Muscle layer of duodenum (tissue), 2 donors: ENCODE data around the gene CABLES2.

ENCODE experiments used
- H3K27ac ChIP-seq: one replicate; pipeline ENCODE4 v1.7.0; 2013; ENCODE audit warnings: mild to moderate bottlenecking, low read length
- H3K27me3 ChIP-seq: one replicate; pipeline ENCODE4 v1.7.0; 2013; ENCODE audit warnings: low read depth, mild to moderate bottlenecking, control low read depth, low read length
- H3K36me3 ChIP-seq, 2 donors: one replicate each; pipeline ENCODE4 v1.7.0; 2013; ENCODE audit warnings: low read length in 2 of 2, control low read depth in 1 of 2, mild to moderate bottlenecking in 1 of 2; ENCODE audit not compliant: insufficient read depth in 2 of 2, control insufficient read depth in 1 of 2
- H3K4me1 ChIP-seq, 2 donors: one replicate each; pipeline ENCODE4 v1.7.0; 2013; ENCODE audit warnings: low read length in 2 of 2, mild to moderate bottlenecking in 2 of 2, control low read depth in 1 of 2, moderate library complexity in 1 of 2; ENCODE audit not compliant: insufficient read depth in 2 of 2, control insufficient read depth in 1 of 2
- H3K4me3 ChIP-seq, 2 donors: one replicate each; pipeline ENCODE4 v1.7.0; 2013; ENCODE audit warnings: low read length in 2 of 2, low read depth in 1 of 2, mild to moderate bottlenecking in 1 of 2
- H3K9me3 ChIP-seq, 2 donors: one replicate each; pipeline ENCODE4 v1.7.0; 2013; ENCODE audit warnings: low read length in 2 of 2, control low read depth in 1 of 2, mild to moderate bottlenecking in 1 of 2; ENCODE audit not compliant: control insufficient read depth in 1 of 2
- donor health status: healthy.

CABLES2 gene

DNA sequence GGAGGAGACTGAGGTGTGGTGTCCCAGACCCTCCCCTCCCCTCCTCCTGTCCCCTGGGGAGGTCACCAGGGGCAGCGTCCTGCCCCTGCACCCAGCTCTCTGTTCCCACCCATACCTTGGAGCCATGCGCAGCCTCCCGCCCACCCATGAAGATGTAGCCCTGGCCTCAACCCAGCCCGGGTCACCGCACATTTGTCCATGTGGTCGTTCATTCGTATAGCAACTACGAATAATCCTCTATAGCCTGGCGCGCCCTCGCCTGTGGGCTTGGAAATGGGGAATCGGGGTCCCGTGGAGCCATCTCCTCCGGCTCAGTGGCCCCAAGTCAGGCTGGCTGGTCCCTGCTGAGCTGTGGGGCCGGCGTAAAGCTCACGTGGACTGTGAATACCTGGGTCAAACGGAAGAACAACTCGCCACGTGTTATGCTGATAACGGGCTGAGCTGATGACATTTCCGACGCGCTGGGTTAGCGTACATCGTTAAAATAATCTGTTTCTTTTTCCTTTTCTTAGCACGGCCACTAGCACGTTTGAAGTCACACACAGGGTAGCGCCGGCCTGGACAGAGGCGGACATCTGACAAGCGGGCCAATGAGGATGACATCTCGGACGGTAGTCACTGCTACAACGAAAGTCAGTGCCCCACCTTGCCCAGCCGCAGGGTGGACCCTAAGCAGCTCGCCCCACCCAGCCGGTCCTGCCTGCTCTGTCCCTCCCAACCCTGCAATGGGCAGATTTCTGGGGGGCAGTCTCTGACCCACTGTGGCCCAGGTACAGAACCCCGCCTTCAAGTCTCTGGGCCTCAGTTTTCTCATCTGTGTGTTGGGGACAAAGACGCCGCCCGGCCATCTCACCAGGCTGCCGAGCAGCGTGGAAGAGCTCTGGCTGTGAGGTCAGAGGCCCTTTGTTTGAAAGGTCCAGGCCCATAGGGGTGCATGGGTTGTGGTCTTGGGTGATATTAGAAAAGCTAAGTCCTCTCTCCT, 40.1 kb upstream of the CABLES2 start:
- no peaks in the 10 kb centered on the region for H3K9me3 ChIP-seq
- H3K36me3 ChIP-seq = no peaks in the 10 kb centered on the region
- H3K27ac ChIP-seq = no peak overlapping the region
- no peaks in the 10 kb centered on the region for H3K27me3 ChIP-seq
- no peaks in the 10 kb centered on the region for H3K4me1 ChIP-seq
- H3K4me3 ChIP-seq = no peak overlapping the region

DNA sequence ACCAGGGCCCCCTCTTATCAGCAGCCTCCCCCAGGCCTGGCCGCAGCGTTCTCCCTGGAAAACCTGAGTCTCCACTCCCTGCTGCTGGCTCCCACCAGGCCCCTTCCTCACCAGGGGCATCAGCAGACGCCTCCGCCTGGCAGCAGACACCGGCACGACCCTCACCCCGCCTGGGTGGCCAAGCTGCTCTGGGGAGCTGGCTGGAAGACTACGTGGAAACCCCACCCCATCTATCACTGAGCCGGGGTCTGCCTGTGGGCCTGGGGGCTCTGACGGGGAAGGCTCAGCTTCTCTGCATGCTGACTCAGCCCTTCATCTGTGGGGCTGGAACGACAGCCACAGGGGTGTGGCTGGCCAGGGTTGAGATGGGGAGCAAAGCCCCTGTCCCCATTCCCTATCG, 39.4 kb upstream of the CABLES2 start:
- Histone ChIP-seq H3K36me3 (no peaks in the 10 kb centered on the region), H3K9me3 (no peaks in the 10 kb centered on the region), H3K4me3 (no peak overlapping the region), H3K27me3 (no peaks in the 10 kb centered on the region), H3K27ac (no peak overlapping the region), H3K4me1 (no peaks in the 10 kb centered on the region)

DNA sequence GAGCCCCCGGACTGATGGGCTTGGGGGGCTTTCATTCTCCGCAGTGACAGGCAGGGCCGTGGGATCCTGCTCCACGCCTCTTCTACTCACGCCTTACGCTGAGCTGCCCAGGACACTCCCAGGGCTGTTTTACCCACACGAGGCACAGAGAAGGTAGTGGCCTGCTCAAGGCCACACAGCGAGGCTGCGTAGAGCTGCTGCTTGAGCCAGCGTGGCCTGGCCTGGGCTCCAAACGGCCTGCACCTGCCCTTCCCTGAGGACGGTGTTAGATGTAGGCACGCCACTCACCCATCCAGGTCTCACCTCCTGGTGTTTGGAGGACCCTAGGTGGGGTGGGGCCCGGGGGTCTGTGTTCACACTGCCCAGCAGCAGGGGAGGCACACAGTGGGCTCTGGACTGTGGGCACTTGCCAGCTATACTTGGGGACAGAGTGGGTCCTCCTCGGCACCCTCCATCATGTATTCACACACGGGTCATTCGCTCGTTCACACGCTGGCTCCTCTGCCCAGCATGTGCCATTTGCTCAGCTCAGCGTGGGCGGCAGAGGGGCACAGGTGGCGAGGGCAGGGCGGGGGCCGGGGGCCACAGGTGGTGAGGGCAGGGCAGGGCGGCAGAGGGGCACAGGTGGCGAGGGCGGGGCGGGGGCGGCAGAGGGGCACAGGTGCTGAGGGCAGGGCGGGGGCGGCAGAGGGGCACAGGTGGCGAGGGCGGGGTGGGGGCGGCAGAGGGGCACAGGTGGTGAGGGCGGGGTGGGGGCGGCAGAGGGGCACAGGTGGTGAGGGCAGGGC, 38.7 kb upstream of the CABLES2 start:
- Histone ChIP-seq H3K9me3 (no peaks in the 10 kb centered on the region), H3K27me3 (no peaks in the 10 kb centered on the region), H3K4me1 (no peaks in the 10 kb centered on the region), H3K27ac (no peak overlapping the region), H3K36me3 (no peaks in the 10 kb centered on the region), H3K4me3 (no peak overlapping the region)

DNA sequence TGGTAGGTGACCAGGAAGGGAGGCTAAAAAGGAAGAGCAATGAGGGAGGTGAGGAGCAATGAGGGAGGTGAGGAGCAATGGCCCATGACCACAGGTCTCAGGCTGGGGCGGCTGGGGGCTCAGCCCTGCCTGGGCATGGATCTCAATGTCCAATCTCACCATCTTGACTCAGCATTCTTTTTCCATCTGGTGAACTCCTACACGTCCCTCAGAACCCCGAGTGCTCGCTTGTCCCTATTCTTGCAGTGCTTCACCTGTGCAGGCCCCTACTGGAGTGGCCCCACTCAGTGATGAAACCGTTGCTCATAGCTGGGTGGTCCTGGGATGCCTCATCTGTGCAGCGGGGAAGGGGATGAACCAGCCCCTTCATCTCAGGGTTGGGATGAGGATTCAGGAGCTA, 37.2 kb upstream of the CABLES2 start:
- Histone ChIP-seq H3K9me3 (no peaks in the 10 kb centered on the region), H3K27me3 (no peaks in the 10 kb centered on the region)

DNA sequence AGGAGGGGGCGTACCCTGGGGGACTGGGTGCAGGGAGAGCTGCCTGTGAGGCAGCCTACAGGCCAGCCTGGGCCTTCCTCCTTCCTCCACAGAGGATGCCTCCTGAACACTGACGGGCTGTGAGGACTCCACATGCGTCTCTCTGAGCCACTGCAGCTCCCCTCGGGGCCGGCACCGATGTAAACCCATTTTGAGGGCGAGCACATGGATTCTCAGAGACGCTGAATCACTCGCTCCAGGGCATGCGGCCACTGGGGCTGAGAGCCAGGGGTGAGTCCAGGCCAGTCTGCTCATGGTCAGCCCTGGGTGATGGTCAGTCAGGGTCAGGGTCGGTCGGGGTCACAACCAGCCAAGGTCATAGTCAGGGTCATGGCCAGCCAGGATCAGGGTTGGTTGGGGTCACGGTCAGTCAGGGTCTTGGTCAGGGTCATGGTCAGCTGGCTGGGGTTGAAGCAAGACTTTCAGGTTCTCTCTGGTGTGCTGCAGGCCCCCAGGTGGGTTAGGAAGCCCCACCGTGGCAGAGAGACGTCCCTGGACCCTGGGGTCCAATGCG, 35.0 kb upstream of the CABLES2 start:
- Histone ChIP-seq H3K36me3 (no peaks in the 10 kb centered on the region), H3K4me3 (no peak overlapping the region), H3K9me3 (no peaks in the 10 kb centered on the region), H3K27me3 (no peaks in the 10 kb centered on the region), H3K27ac (no peak overlapping the region), H3K4me1 (peaks cover 0 to 6% of the 10 kb centered on the region in 2 donors)

More for the DNA sequence above, 37.2 kb upstream of the CABLES2 start:
- Histone ChIP-seq H3K36me3 (no peaks in the 10 kb centered on the region), H3K27ac (no peak overlapping the region), H3K4me3 (no peak overlapping the region), H3K4me1 (no peaks in the 10 kb centered on the region)

DNA sequence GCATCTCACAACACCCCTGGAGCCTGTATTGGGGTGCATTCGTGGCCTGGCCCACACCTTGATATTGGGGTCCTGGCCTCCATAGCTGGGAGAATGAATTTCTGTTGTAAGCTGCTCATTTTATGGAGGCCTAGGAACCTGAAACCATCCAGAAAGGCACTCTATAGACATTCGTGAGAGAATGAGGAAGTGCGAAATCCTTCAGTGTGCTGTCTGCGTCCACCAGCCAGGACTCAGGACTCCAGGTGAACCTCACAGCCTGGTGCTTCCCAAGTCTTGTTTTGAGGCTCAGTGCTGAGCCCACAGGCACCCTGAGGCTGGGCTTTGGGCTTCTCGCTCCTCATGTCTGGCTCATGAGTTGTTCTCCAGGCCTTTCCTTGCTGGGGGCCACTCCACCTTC, 32.1 kb upstream of the CABLES2 start:
- Histone ChIP-seq H3K9me3 (no peaks in the 10 kb centered on the region), H3K4me1 (peaks cover 0 to 6% of the 10 kb centered on the region in 2 donors), H3K4me3 (no peak overlapping the region), H3K36me3 (no peaks in the 10 kb centered on the region), H3K27me3 (no peaks in the 10 kb centered on the region), H3K27ac (no peak overlapping the region)

DNA sequence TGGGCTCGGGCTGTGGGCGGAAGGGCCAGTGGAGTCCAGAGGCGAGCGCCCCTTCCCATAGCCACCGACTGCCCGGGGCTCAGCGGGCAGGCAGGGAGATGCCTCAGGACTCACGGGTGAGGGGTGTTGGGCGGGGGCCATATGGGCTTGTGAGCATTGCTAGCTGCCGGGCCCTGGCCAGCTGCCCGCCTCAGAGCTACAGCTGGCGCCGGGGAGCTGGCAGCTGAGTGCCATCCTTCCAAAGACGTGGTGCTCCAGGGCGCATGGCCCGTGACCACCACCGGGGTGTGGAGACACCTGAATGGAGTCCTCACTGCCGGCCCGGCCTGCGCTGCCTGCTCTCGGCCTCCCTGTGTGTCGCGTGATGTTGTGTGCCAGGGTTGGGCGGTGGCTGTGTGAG, 30.8 kb upstream of the CABLES2 start:
- no peak overlapping the region for H3K4me3 ChIP-seq
- peaks cover 0 to 6% of the 10 kb centered on the region in 2 donors for H3K4me1 ChIP-seq
- H3K9me3 ChIP-seq = no peaks in the 10 kb centered on the region
- H3K27me3 ChIP-seq = no peaks in the 10 kb centered on the region
- H3K36me3 ChIP-seq = no peaks in the 10 kb centered on the region
- no peak overlapping the region for H3K27ac ChIP-seq

DNA sequence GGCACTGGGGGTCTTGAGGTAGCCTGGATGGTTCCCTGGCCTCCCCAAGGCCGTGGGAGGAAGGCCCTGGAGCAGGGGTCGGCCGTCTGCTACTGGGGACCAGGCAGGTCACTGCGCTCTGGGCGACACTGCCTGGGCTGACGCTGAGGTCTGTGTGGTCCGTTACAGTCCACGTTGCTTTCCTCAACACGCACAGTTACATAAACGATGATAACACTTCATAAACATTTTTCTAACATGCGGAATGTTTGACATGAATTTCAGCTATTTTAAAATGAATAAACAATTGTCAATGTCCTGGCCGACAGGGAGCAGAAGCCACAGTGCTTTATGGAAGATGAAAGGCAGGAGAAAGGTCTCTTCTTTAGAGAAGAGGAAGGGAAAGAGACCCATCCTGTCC, 30.4 kb upstream of the CABLES2 start:
- H3K4me1 ChIP-seq = peaks cover 0 to 6% of the 10 kb centered on the region in 2 donors
- no peaks in the 10 kb centered on the region for H3K36me3 ChIP-seq
- H3K27me3 ChIP-seq = no peaks in the 10 kb centered on the region
- H3K4me3 ChIP-seq = no peak overlapping the region
- no peak overlapping the region for H3K27ac ChIP-seq
- H3K9me3 ChIP-seq = no peaks in the 10 kb centered on the region

DNA sequence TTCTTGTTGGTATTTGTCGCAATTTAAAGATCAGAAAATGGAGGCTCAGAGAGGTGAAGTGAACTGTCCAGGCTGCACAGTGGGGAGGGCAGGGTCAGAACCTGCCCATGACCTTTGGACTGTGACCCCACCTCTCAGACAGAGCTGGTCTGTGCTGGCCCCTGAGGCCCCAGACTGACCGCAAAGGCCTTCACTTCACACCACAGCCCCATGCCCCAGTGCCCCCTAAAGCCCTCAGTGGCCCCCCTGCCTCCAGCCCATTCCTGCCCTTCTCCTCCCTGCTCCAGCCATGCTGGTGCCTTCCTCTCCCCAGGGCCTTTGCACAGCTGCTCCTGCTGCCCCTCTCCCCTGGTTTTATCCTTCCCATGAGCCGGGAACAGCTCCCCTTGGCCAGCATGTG, 29.6 kb upstream of the CABLES2 start:
- Histone ChIP-seq H3K36me3 (no peaks in the 10 kb centered on the region), H3K4me3 (no peak overlapping the region), H3K9me3 (no peaks in the 10 kb centered on the region), H3K27ac (no peak overlapping the region), H3K4me1 (peaks cover 0 to 6% of the 10 kb centered on the region in 2 donors), H3K27me3 (no peaks in the 10 kb centered on the region)

DNA sequence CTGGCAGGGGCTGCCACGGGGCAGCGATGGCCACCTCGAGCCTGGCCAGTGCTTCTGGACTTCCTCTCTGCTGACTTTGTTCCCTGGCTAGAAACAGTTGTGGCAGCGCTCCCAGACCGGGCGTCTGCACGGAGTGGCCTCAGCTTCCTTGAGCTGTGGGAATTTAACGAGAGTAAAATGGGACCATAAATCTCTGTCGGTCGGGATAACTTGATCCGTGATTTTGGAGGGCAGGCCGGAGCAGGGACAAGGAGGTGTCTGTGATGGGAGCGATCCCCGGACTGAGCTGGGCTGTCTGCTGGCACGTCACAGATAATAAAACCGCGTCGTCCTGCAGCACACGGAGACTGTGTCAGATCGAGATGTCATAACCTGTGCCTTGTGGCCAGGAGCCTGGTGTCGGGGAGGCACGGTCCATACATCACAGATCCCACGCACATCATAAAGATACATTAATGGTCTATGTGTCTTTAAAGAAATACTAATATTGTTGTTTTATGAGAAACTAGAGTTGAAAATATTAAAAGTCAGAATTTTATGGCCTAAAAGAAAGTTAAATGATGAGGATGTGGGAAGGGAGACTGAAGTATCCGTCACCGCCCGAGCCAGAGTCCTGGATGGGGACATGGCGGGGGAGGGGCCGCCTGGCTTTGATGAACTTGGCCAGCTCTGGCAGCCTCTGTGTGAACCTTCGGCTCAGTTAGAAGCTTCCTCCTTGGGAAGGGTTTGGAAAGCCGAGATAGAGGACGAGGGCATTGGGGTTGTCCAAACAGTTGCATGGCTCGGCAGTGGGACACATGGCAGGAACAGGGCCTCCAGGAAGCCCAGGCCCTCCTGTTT, 26.8 kb upstream of the CABLES2 start:
- Histone ChIP-seq H3K4me3 (no peak overlapping the region), H3K27me3 (no peaks in the 10 kb centered on the region), H3K27ac (no peak overlapping the region)

More for the DNA sequence above, 26.8 kb upstream of the CABLES2 start:
- H3K4me1 ChIP-seq = peaks cover 0 to 6% of the 10 kb centered on the region in 2 donors
- H3K36me3 ChIP-seq = no peaks in the 10 kb centered on the region
- no peaks in the 10 kb centered on the region for H3K9me3 ChIP-seq
